Tibial artery (tissue), 4 donors: ENCODE data around the gene ITGA2.

ENCODE experiments used
- DNase-seq, 2 donors: peaks; one replicate each; pipeline ENCODE4 v3.0.0-alpha.2; 2019
- H3K27ac ChIP-seq, 2 donors: fragments of 200-600 bp; sonication (generic) in 1 of 2; 1 replicate in 1 of 2; 2 replicates in 1 of 2; pipeline ENCODE4 v1.5.1; 2018 to 2019; ENCODE audit warnings: mild to moderate bottlenecking in 1 of 2
- H3K27me3 ChIP-seq, 2 donors: fragments of 200-600 bp; sonication (generic) in 1 of 2; one replicate each; pipeline versions ENCODE4 v1.5.1 to v1.6.0; 2016 to 2019
- H3K36me3 ChIP-seq, 3 donors: fragments of 200-600 bp; sonication (generic) in 2 of 3; one replicate each; pipeline ENCODE4 v1.5.1; 2016 to 2019; ENCODE audit warnings: mild to moderate bottlenecking in 2 of 3
- H3K4me1 ChIP-seq, 4 donors: fragments of 200-600 bp; sonication (generic) in 2 of 4; 1 replicate in 3 of 4; 2 replicates in 1 of 4; pipeline ENCODE4 v1.5.1; 2016 to 2019
- H3K4me3 ChIP-seq, 2 donors: fragments of 200-600 bp; sonication (generic) in 1 of 2; 1 replicate in 1 of 2; 2 replicates in 1 of 2; pipeline ENCODE4 v1.5.1; 2018 to 2019; ENCODE audit warnings: mild to moderate bottlenecking in 2 of 2
- H3K9me3 ChIP-seq, 3 donors: fragments of 200-600 bp; sonication (generic) in 1 of 3; one replicate each; pipeline ENCODE4 v1.5.1; 2016 to 2019
- CTCF ChIP-seq, 2 experiments: fragments of 200-600 bp in 1 of 2; fragments of 450-650 bp in 1 of 2; IDR thresholded peaks; one replicate each; pipeline ENCODE4 v1.5.1; 2017 to 2019; ENCODE audit warnings: antibody characterized with exemption in 2 of 2, mild to moderate bottlenecking in 1 of 2, moderate library complexity in 1 of 2
- intact Hi-C: fragments of 100-400 bp; cut with DNase I; formaldehyde crosslinking; loops from one replicate; pipeline ENCODE4 v1.15.0; 2023; ENCODE audit warnings: low total_unique reads

ITGA2 gene

DNA sequence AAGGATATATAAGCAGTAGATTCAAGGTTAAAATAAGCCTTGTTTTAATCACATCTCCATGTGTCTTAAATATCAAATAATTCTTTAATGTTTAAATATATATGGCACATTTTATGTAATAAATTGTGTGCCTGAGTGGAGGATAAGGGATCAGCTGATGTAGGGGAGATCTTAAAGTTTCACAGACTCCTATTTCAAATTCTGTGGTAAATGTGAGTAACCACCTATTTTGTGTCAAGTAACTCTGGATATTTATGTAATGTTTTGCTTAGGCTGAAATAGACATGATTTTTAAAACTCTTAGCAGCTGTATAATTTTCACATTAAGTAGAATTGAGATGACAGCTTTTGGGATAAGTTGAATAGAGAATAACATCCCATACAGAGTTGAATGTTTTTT, 41.3 kb upstream of the ITGA2 start:
- TF ChIP-seq CTCF (IDR thresholded peaks at IDR 0.05), result no peak
- Histone ChIP-seq H3K27me3 (no peaks in the 10 kb centered on the region), H3K4me3 (no peak overlapping the region), H3K9me3 (no peaks in the 10 kb centered on the region), H3K36me3 (peaks cover 9 to 17% (median 16%) of the 10 kb centered on the region in 3 donors), H3K4me1 (peaks cover 0 to 42% (median 0%) of the 10 kb centered on the region in 4 donors), H3K27ac (peak overlapping the region; percentile 23)
- intact Hi-C loops, result loop anchor here (5.0 kb wide), 1 partner anchor 149 kb away; no protein-coding TSS in a partner anchor
- DNase-seq, result no peak

- H3K36me3 ChIP-seq, result peaks cover 8 to 18% (median 17%) of the 10 kb centered on the region in 3 donors
- H3K27ac ChIP-seq, result peak overlapping the region; percentile 23
- H3K9me3 ChIP-seq, result no peaks in the 10 kb centered on the region
- H3K4me1 ChIP-seq, result peaks cover 0 to 42% (median 0%) of the 10 kb centered on the region in 4 donors
- H3K4me3 ChIP-seq, result no peak overlapping the region
- intact Hi-C loops, result loop anchor here (5.0 kb wide), 1 partner anchor 149 kb away; no protein-coding TSS in a partner anchor
- peak; percentile 71 to 78 for TF ChIP-seq CTCF (IDR thresholded peaks at IDR 0.05)
- no peaks in the 10 kb centered on the region for H3K27me3 ChIP-seq
- peak; percentile 67 to 74 for DNase-seq
These were observed 40.6 kb upstream of the ITGA2 start for GRCh38 chr5:52948418-52949076.

DNA sequence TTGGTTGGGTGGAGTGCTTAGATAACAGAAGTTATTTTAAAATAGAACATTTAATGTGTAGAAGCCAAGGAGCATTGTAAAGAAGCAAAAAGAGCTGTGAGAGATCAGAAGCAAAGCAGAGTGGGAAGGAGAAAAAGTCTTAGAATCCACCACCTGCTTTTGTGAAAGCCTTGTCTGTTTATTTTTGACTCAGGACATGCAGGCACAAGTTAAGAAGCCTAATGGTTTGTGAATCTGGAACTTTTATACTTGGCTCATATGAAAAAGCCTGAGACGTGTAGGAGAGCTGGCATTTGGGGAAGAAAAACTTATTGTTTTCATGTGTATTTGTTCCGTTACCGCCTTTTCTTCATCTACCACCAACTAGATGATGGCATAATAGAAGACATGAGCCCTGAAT, 38.5 kb upstream of the ITGA2 start:
- Histone ChIP-seq H3K4me3 (no peak overlapping the region), H3K36me3 (peaks cover 18 to 34% (median 24%) of the 10 kb centered on the region in 3 donors), H3K4me1 (peaks cover 0 to 25% (median 0%) of the 10 kb centered on the region in 4 donors), H3K9me3 (no peaks in the 10 kb centered on the region), H3K27ac (no peak overlapping the region), H3K27me3 (no peaks in the 10 kb centered on the region)
- DNase-seq, result no peak
- no peak for TF ChIP-seq CTCF (IDR thresholded peaks at IDR 0.05)
- intact Hi-C loops, result no loop called here

DNA sequence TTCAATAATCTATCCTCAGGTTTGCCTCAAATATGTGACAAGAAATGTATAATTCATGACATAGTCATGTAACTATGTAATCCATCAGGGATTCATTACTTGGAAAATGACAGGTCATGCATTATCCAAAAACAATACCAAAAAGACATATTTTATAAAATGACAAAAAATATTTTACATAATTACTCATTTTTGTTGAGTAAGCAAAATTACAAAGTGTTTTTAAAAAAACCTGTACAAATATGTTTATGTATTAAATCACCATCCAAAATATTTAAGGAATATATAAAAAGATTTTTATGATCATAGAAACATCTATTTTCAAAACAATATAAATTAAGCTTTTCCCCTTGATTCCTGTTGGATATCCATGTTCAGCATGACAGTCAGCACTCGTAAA, 36.7 kb upstream of the ITGA2 start:
- DNase-seq, result no peak
- no peak overlapping the region for H3K4me3 ChIP-seq
- H3K27ac ChIP-seq, result no peak overlapping the region
- peaks cover 0 to 8% (median 0%) of the 10 kb centered on the region in 4 donors for H3K4me1 ChIP-seq
- intact Hi-C loops, result no loop called here
- H3K36me3 ChIP-seq, result peaks cover 23 to 45% (median 36%) of the 10 kb centered on the region in 3 donors
- TF ChIP-seq CTCF (IDR thresholded peaks at IDR 0.05), result no peak
- H3K9me3 ChIP-seq, result no peaks in the 10 kb centered on the region
- H3K27me3 ChIP-seq, result no peaks in the 10 kb centered on the region

DNA sequence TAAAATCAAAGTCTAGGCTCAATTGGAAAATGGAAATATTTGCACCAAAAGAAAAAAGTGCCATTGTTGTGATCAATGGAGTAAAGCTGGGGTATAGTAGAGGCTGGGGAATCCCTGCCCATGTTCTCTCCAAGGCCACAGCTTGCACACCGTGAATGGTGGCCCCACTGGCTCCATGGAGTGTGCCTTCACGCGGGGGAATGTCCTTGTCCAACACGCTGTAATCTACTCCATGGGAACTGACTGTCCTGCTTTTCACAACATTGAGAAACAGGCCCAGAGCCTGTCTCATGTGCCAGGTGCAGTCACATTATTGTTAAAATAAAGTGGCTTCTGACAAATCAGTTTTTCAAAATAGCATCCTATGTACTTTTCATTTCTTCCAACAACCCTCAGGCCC, 33.1 kb upstream of the ITGA2 start:
- intact Hi-C loops, result no loop called here
- Histone ChIP-seq H3K4me3 (no peak overlapping the region), H3K36me3 (peaks cover 23 to 39% (median 33%) of the 10 kb centered on the region in 3 donors), H3K27ac (no peak overlapping the region), H3K27me3 (no peaks in the 10 kb centered on the region), H3K9me3 (no peaks in the 10 kb centered on the region), H3K4me1 (no peaks in the 10 kb centered on the region)
- TF ChIP-seq CTCF (IDR thresholded peaks at IDR 0.05), result no peak
- DNase-seq, result no peak
